Adrenal gland (tissue), 5 donors: ENCODE data around the gene ATP9B.

Source experiments
- CTCF ChIP-seq, 6 experiments: fragments of 450-650 bp in 4 of 6; fragments of 200-600 bp in 2 of 6; sonication (generic) in 1 of 6; IDR thresholded peaks; 1 replicate in 5 of 6; 2 replicates in 1 of 6; pipeline versions ENCODE4 v1.5.1 to v1.8.0; 2016 to 2021; ENCODE audit warnings: antibody characterized with exemption in 6 of 6, mild to moderate bottlenecking in 2 of 6, moderate library complexity in 1 of 6
- POLR2A ChIP-seq, 2 donors: fragments of 450-650 bp; IDR thresholded peaks; one replicate each; pipeline ENCODE4 v1.6.1; 2017; ENCODE audit warnings: antibody characterized with exemption in 2 of 2, mild to moderate bottlenecking in 2 of 2, moderate library complexity in 1 of 2
- donor health status: DM: no; HTN: no; CAD: no.

GRCh38 chr18:79371561-79372121 is 302.4 kb downstream of the ATP9B start:
- TF ChIP-seq CTCF (IDR thresholded peaks at IDR 0.05) (no peak), POLR2A (IDR thresholded peaks at IDR 0.05) (no peak)
